NCI-H82 (cell line): ENCODE measurements around the gene RANBP17.
A peak's percentile ranks its signal among the peaks of the same experiment; 100 is the strongest.
"Not testable (repeated sequence)": the region's sequence is repeated elsewhere in the genome, so short reads cannot be mapped to it uniquely, and the experiment has no call there.

Source experiments
- DNase-seq: peaks from one replicate; lab custom pipeline; 2025; lab: John Stamatoyannopoulos, UW

The RANBP17 gene

DNA sequence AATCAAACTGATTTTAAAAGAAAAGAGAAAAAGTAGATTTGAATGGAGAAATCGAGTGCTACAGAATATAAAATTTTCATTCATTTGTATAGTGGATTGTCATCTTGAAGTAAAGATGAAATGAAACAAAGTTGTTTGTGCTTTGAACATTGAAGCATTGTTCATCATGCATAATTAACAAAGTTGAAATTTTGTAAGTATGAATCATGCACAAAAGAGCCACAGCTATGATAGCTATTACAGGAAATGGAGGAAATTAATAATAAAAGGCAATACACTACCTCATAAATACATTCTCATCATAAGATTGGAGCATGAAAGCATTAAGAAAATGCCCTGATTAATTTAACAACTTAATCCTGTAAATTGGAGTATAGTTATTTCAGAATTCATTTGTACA lies 293.8 kb downstream of the RANBP17 start:
- DNase-seq = no peak

DNA sequence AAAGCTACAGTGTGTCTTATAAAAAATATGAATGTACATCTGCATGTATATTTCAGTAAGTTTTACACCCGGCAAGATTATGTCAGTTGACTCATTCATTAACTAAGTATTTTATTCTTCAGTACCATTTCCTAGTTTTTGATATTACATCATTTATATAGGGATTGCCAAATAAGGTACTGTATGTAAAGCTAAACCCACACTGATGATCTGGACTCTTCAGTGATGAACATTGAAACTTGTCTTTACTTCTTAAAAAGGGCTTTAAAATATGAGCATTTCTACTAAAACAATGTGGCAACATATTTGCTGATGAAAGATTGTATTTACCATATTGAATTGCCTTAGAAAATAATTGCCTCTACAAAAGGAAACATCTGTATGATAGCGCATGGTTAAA lies 295.5 kb downstream of the RANBP17 start:
- DNase-seq = no peak

DNA sequence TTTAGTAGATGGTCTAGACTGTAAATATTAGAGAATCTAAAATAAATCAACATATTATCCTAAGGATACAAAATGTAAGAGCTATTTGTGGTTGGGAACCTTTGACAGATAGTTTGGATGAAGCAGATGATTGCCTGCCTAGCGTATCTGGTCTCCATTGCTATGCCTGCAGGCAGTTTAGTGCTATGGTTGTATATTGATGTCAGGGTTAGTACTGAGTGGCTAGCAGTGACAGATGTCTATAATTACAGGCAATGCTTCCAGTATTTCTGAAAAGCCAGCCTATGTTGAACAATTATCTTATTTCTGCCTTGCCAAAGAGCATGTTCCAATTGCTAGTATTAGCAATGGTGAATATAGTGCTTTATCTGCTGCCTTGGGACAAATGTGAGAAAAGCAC lies 296.0 kb downstream of the RANBP17 start:
- DNase-seq = no peak

DNA sequence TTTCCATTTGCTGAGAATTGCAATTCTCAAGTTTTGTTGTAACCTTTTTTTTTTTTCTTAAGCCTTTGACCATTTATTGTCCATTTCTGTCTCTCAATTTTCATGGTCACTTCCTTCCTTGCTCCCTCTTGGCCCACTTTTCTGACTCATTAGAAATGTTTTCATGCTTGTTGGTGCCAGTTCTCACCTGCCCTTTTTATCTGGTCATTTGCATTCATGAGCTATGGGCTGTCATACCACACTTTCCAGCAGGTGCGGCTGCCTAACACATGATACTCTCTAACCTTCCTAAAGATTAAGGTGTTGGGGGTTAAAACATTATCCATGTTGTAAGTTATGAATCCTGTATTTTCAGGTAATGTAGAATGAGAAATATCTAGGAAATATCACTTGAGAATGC lies 296.8 kb downstream of the RANBP17 start:
- DNase-seq = no peak

DNA sequence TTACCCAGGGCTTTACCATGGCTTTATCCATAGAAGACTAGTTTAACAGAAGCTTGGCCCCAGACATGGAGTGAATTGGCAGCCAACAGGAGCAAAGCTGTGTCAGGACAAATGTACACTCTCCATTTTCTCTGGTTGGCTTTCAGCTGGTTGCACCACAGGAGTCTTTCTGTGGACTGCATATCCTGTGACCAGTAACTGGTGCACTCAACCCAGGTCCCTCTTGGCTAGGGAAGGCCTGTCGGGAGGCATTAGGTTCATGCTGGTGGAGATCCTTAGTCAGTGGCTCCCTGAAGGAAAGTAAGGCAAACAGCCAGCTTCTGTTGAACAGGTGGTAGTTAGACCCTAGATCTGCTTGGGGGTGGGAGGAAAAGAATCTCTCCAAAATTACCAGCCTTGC lies 300.3 kb downstream of the RANBP17 start:
- DNase-seq = no peak

DNA sequence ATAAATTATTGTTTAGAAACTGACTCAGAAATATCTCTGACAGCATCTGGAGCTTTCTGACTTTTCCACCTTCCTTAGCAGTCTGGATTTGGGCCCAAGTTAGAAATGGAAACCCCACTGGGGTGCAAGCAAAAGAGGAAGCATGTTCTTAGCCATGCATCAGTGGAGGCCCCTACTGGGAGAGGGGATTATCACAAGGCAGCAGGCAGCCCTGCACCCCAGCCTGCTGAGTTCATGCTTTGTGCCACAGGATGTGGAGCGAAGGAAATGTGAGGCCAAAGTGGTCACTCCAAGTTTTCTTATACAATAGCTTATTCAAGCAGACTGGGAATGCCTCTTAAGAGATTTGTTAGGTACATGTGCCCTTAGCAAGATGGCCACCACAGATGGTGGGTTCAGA lies 300.8 kb downstream of the RANBP17 start:
- peak; percentile 38 for DNase-seq

DNA sequence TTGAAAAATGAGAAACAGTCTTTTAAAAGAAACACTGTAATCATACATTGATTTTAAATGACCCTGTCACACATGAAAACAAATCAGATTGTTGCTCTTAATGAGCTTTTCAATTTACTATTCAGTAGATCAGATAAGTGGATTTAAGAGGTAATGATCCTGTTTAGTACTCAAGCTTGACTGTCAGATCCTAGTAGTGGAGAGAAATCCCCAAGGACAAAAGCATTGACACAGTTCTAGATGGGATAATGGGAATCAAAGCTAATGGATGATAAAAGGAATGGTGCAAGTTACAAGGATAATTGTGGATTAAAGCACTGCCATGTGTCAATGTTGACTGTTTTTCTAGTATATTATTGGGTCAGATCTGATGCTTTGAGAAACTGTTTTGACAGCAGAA lies 304.9 kb downstream of the RANBP17 start:
- peak; percentile 98 for DNase-seq

DNA sequence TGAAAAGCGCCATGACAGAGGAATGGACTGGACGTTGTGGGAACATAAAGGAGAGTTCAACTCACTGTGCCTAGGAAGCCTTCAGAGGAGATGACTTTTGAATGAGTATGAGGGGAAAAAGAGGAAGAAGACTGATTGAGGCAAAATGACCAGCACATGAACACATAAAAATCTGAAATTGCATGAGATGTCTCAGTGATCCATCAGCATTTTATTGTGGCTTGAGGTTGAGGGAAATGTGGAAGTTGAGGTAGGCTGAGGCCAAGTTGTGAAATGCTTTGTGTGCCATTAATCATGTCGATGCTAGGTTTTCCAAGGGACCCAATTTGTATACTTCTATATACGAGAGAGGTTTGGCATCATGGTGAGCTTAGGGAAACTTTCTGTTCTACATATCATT lies 306.4 kb downstream of the RANBP17 start:
- DNase-seq = no peak

DNA sequence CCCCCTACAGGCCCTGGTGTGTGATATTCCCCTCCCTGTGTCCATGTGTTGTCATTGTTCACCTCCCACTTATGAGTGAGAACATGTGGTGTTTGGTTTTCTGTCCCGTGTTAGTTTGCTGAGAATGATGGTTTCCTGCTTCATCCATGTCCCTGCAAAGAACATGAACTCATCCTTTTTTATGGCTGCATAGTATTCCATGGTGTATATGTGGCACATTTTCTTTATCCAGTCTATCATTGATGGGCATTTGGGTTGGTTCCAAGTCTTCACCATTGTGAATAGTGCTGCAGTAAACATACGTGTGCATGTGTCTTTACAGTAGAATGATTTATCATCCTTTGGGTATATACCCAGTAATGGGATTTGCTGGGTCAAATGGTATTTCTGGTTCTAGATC lies 313.1 kb downstream of the RANBP17 start:
- not testable (repeated sequence) for DNase-seq

DNA sequence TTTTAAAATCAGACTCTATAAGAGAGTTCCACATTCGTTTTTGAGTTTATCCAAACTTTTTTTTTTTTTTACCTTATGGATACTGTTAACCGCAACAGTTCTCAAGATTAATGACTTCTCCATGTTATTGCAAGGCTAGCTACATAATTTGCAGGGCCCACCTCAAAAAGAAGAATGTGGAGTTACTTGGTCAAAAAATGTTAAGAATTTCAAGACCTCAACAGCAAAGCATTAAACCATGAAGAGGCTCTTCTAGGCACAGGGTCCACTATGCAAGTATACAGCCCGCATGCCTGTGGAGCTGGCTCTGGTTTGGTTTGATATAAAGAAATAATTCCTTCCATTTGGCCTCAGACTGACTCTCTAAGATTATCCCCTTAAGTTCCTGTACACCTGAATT lies 313.9 kb downstream of the RANBP17 start:
- DNase-seq = no peak

DNA sequence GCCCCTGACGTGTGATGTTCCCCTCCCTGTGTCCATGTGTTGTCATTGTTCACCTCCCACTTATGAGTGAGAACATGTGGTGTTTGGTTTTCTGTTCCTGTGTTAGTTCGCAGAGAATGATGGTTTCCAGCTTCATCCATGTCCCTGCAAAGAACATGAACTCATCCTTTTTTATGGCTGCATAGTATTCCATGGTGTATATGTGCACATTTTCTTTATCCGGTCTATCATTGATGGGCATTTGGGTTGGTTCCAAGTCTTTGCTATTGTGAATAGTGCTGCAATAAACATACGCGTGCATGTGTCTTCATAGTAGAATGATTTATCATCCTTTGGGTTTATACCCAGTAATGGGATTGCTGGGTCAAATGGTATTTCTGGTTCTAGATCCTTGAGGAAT lies 316.4 kb downstream of the RANBP17 start:
- not testable (repeated sequence) for DNase-seq

DNA sequence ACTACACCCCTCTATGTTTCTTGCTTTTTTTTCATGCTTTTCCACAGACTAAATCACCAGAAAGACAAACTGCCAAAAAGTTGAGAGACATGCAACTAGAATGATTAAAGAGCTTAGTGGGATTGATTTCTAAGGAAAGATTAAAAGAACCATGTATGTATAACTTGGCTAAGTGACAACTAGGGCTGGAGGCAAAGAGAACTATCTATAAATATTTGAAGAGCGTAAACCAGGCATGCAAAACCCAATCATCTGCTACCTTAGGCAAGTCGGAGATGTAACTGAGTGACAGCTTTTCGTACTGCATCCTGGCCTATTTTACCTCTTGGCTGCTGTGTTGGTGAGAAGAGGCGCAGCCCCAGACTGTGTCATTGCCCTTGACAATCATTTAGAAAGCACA lies 326.2 kb downstream of the RANBP17 start:
- no peak for DNase-seq

DNA sequence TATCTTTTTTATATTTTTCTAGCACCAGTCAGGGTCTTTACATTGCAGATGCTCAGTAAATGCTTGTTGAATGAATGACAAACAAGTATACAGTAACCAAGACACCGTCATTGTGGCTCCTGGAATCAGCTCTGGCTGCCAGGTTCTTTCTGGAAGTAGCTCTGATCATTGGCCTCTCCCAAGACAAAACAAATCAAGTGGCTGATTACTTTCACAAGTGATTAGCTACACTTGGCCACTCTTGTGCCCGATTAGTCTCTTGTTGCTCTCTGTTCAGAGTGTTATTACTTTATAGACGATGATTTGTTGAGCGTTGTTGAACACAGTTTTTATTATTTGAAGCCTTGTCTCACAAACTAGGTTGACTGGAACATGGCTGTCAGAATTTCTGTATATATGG lies 327.6 kb downstream of the RANBP17 start:
- no peak for DNase-seq

DNA sequence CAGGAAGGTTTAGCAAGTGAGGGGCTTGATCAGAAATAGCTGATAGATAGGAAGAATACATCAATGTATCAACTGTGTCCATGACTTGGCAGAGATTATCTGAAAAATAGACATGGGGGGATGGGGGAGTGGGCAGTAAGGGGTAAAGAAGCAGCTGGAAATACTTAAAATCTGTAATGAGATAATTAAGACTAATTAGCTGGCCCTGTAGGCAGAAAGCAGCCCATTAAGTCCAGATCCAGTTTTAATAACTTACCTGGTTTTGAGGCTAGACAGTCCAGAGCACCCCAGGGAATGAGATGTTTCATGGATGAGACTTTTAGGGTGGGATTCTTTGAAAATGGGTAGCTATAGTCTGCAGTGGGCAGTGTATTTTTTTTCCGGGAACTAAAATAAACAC lies 330.3 kb downstream of the RANBP17 start:
- no peak for DNase-seq

DNA sequence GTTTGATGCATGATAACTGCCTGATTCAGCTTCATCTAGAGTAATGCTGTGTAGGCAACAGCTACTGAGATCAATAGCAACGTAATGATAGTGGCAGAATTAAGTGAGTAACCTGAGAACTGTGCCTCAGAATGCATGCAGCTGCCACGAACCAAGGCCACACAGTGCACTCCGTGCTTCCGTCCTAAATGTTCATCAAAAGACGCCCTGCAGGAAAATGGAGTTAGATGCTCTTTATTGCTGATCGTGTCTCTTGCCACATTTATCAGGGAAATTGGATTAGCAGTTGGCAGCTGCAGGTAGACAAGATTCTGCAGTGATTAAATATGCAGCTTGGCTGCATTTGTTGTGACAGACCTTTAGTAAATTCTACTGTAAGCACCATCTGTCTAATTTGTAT lies 339.5 kb downstream of the RANBP17 start:
- peak; percentile 93 for DNase-seq

DNA sequence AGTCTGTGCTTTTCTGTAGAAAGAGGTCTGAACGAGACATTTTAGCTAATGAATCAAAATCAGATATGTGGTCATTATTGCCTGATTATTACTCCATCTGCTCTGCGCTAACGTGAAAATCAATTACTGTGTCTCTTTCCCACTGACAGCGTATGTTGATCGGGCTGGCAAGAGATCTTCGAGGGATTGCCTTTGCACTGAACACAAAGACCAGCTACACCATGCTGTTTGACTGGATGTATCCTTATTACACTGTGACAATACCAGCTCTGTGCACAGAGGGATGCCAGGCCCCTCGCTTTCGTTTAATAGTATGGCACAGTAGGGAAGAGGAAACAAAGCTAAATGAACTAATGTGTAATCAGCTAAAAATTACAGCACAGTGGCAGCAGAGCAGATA lies 343.6 kb downstream of the RANBP17 start:
- peak; percentile 13 for DNase-seq

DNA sequence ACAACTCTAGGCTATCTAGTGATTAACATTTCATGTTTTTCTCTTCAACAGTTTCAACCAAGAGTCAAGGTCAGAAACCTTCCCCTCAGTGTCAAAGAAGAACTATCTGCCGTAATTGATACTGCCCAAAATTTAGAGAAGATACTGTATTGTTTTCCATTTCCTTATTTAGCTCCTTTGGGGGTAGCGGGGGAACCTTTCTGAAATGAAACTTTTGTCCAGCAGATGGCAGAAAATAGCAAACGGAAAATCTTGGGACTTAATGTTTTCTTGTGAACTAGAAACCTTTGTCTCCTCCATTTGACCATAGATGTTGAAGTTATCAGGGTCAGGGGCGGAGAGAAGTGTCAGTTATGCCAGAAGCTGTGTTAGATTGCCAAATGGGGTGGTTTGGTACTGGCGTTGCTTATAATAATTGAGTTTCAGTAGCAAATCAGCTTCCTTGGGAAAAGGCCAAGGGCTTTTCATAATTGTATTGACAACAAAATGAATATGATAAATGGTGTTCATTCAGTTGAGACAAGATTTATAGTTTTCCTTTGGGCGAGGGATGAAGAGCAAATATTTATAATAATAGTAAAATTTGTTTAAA lies 345.5 kb downstream of the RANBP17 start:
- DNase-seq = peak; percentile 40

DNA sequence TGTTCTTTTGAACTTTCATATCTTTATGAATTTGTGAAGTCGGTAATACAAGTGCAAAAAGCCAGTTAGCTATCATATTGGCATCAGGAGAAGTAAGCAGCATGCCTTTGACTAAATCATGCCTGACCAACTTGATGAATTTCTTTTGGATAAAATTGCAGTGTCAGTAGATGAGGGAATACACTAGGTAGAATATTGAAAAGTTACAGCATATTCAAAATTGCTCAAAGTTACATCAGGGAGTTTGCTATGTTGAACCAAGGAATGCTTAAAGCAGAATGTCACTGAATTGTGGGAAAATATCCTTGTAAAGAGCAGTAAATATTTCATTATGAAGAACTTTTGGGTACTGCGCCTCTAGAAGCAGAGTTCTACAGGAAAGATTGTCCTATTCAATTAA lies 360.1 kb downstream of the RANBP17 start:
- DNase-seq = no peak

DNA sequence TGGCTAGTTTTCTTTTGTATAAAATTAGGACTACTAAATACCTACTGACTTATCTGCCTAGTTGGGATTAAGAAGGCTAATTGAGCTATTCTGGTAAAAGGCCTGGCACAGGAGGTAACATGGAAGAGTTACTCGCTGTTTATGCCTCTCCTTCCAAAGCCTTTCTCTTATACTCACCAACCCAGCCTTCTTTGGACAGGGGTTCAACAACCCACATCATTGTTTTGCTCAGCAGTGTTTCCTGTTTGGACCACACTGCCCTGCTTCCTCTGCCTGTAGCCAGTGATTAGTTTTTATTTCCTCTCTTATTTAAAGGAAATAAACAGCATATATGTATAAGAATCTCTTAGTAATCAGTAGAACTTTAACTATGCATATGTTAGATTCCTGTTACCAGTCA lies 362.1 kb downstream of the RANBP17 start:
- no peak for DNase-seq

DNA sequence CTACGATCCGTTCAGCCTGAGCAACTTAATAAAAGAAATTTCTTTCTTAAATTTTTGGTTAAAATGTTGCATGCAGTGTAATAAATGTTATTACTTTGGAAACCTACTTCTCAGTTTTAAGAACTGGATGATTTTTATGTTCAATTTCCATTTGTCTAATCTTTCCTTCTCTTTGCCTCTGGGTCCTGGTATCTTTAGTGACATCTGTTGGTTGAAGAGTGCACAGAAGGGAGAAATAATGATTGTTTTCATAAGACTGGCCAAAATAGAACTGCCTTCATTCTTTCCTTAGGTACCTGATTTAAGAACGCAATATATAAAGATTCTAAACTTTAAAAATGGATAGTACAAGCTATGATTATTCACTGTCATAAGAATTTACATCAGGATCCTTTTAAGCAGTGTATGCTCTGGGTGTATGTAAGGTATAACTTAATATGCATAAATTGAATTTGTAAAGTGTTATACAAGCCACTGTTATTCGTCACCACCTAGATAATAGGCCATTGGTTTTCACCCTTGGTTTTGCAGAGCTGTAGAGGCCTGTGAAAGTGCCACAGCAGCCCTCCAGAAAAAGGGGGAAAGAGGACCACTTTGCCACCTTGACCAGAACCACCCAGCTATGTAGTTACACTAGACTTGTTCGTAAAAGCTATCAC lies 364.4 kb downstream of the RANBP17 start:
- no peak for DNase-seq

DNA sequence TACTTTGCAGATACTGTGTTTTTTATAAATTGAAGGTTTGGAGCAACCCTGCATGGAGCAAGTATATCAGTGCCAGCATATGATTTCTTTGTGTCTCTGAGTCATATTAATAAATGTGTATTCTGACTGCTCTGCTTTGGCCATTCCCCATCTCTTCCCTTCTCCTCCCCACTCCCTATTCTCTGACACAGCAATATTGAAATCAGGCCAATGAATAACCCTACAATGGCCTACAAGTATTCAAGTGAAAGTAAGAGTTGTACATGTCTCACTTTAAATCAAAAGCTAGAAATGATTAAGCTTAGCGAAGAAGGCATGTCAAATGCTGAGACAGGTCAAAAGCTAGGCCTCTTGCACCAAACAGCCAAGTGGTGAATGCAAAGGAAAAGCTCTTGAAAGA lies 365.0 kb downstream of the RANBP17 start:
- DNase-seq = no peak

DNA sequence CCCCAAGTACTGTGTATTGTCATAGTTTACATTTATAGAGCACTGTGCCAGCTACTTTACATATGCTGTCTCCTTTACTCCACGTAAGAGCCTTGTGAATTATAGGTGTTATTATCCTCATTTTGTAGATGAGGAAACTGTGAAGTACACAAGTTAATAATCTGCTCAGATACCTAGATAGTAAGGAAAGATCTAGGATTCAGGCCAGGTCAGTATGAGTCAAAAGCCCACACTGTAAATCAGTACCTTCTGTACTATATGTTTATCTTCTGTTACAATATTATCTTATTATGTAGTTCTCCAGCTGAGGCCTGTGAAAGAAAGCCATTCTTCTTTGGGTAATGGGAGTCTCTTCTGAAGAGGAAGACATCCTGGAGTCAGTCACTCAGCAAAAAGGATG lies 374.8 kb downstream of the RANBP17 start:
- no peak for DNase-seq

DNA sequence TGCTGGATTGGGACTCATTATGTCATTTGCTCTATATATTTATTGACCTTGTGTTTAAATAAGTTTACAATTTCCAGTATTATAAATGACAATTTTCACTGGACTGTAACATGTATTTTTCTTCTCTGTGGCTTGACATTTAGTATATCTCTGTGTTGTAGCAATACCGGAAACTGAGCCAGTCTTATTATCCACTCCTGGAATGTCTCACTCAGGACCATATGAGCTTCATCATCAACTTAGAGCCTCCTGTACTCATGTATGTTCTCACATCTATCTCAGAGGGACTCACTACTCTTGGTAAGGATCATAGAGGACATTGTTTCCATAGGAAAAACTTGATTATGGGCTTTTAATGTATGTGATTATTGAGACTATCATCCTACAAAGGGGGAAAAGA lies 380.7 kb downstream of the RANBP17 start:
- DNase-seq = no peak

DNA sequence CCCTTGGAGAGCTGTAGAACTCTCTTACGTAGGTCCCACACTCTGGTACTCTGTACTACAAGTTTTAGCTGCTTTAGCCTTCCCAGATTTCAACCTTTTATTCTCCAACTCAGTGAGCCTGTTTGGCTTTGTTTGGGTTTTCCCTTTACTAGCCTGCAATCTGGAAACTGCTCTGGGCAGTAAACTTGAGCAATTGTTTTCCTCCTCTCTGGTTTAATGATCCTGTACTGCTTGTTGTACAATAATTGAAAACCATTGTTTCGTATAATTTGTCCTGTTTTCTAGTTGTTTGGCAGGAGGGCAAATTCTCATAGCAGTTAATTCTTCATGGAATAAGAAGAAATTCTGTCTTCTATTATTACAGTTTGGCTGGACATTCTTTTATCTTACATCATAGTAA lies 384.4 kb downstream of the RANBP17 start:
- DNase-seq = no peak
